OCI-LY1 (cell line): Measurements from ENCODE around the gene LHX1.

Source experiments
- EZH2 ChIP-seq: fragments of 200-600 bp; sonication (generic), shearing (Covaris generic); IDR thresholded peaks from 2 replicates; pipeline ENCODE4 v1.8.0; 2017; ENCODE audit warnings: borderline replicate concordance, mixed run types, mild to moderate bottlenecking, antibody characterized with exemption, low read length, moderate library complexity, mixed read lengths
- TF ChIP-seq, protein P1 (sequence below): fragments of 200-600 bp; sonication (generic), shearing (Covaris generic); IDR thresholded peaks from 2 replicates; pipeline ENCODE4 v1.5.1; 2017; ENCODE audit warnings: mild to moderate bottlenecking, antibody characterized with exemption, low read length, moderate library complexity, mixed read lengths

DNA sequence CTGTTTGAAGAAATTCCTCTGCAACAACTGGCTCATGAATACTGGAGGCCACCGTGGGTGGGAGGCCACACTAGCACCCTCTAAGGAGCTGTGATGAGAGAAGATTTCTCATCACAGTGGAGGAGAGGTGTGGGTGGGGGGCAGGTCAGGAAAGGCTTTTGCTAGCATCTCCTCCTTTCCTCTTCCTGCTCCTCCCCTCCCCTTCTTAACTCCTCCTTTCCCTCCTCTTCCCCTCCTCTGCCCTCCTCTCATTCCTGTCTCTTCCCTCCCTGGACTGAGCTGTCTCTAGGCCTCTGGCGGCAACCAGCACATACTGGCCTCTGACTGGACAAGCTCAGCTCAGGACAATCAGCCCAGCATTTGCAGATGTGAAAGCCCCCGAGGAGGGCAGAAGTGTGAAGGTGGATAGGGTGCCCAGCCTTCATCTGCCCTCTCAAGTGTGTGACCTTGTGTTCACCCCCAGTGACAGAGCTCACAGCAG, 19.0 kb upstream of the LHX1 start:
- TF ChIP-seq, protein P1, sequence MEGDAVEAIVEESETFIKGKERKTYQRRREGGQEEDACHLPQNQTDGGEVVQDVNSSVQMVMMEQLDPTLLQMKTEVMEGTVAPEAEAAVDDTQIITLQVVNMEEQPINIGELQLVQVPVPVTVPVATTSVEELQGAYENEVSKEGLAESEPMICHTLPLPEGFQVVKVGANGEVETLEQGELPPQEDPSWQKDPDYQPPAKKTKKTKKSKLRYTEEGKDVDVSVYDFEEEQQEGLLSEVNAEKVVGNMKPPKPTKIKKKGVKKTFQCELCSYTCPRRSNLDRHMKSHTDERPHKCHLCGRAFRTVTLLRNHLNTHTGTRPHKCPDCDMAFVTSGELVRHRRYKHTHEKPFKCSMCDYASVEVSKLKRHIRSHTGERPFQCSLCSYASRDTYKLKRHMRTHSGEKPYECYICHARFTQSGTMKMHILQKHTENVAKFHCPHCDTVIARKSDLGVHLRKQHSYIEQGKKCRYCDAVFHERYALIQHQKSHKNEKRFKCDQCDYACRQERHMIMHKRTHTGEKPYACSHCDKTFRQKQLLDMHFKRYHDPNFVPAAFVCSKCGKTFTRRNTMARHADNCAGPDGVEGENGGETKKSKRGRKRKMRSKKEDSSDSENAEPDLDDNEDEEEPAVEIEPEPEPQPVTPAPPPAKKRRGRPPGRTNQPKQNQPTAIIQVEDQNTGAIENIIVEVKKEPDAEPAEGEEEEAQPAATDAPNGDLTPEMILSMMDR: no peak
- no peak for TF ChIP-seq EZH2
